Spleen (tissue), 7 donors: ENCODE data around the gene RANBP9.

Experiments used
- CTCF ChIP-seq, 11 experiments: fragments of 200-600 bp in 7 of 11; fragments of 450-650 bp in 4 of 11; sonication (generic) in 4 of 11; IDR thresholded peaks in 8 of 11; conservative IDR thresholded peaks in 3 of 11; 1 replicate in 7 of 11; 2 replicates in 4 of 11; pipeline versions ENCODE4 v1.4.0 to v1.8.0; 2016 to 2021; ENCODE audit warnings: antibody characterized with exemption in 11 of 11, inconsistent platforms in 4 of 11, mild to moderate bottlenecking in 1 of 11
- POLR2A ChIP-seq, 3 donors: fragments of 450-650 bp; IDR thresholded peaks; one replicate each; pipeline ENCODE4 v1.5.1; 2017; ENCODE audit warnings: antibody characterized with exemption in 3 of 3, mild to moderate bottlenecking in 1 of 3
- POLR2AphosphoS5 ChIP-seq, 3 donors: sonication (generic); formaldehyde crosslinking; IDR thresholded peaks; one replicate each; pipeline ENCODE4 v1.5.1; 2017; ENCODE audit warnings: antibody characterized with exemption in 3 of 3
- donor health status: DM: no; HTN: no; CAD: no; lungs with moderate emphysema.
- donor health status: DM: no; HTN: no; CAD: no.
- donor health status: DM: no; HTN: no; CAD: no.

- TF ChIP-seq CTCF (IDR thresholded peaks at IDR 0.05 in 8 of 11, conservative IDR thresholded peaks at IDR 0.05 in 3 of 11) (no peak), POLR2A (IDR thresholded peaks at IDR 0.05) (no peak), POLR2AphosphoS5 (IDR thresholded peaks at IDR 0.05) (no peak)
These were observed 8.8 kb downstream of the RANBP9 start for GRCh38 chr6:13702809-13703302.
